ENCODE measurements around the gene WWTR1. TPM values are rescaled to one million over a fixed set of nuclear protein-coding genes. Genes with fewer than 3 reads are reported as not detected.

Gene WWTR1
- total RNA-seq, 2 donors from 2014 or later = 6.8 to 35.8 TPM

GRCh38 chr3:149647285-149647684 is 10.5 kb downstream of the WWTR1 start:
- no peak for DNase-seq
- no peak overlapping the region for H3K4me3 ChIP-seq
- no peak overlapping the region for H3K27ac ChIP-seq
- peaks cover 12% of the 10 kb centered on the region for H3K27me3 ChIP-seq
- intact Hi-C loops (cut with DNase I) = loop anchor here (10.0 kb wide), 1 partner anchor 92 kb away; no protein-coding TSS in a partner anchor
- no peak overlapping the region for H3K9ac ChIP-seq (ENCODE audit: low read depth in 2 of 2, low read length in 2 of 2)
- no peaks in the 10 kb centered on the region for H3K4me1 ChIP-seq
- no peak for TF ChIP-seq CTCF (IDR thresholded peaks at IDR 0.05)
- no peaks in the 10 kb centered on the region for H3K36me3 ChIP-seq
- H3K9me3 ChIP-seq = no peaks in the 10 kb centered on the region

GRCh38 chr3:149646181-149646766 is 11.6 kb downstream of the WWTR1 start:
- intact Hi-C loops (cut with DNase I) = loop anchor here (10.0 kb wide), 1 partner anchor 91 kb away; no protein-coding TSS in a partner anchor
- no peaks in the 10 kb centered on the region for H3K4me1 ChIP-seq
- no peaks in the 10 kb centered on the region for H3K36me3 ChIP-seq
- H3K9ac ChIP-seq (ENCODE audit: low read depth in 2 of 2, low read length in 2 of 2) = no peak overlapping the region
- TF ChIP-seq CTCF (IDR thresholded peaks at IDR 0.05) = no peak
- DNase-seq = no peak
- H3K4me3 ChIP-seq = no peak overlapping the region
- no peak overlapping the region for H3K27ac ChIP-seq
- peaks cover 14% of the 10 kb centered on the region for H3K27me3 ChIP-seq
- no peaks in the 10 kb centered on the region for H3K9me3 ChIP-seq

GRCh38 chr3:149643963-149644362 is 13.9 kb downstream of the WWTR1 start:
- no peak for TF ChIP-seq CTCF (IDR thresholded peaks at IDR 0.05)
- intact Hi-C loops (cut with DNase I) = loop anchor here (10.0 kb wide), 1 partner anchor 89 kb away; no protein-coding TSS in a partner anchor
- DNase-seq = no peak
- Histone ChIP-seq H3K4me3 (no peak overlapping the region), H3K36me3 (no peaks in the 10 kb centered on the region), H3K9ac (ENCODE audit: low read depth in 2 of 2, low read length in 2 of 2) (no peak overlapping the region), H3K4me1 (no peaks in the 10 kb centered on the region), H3K9me3 (no peaks in the 10 kb centered on the region), H3K27ac (no peak overlapping the region), H3K27me3 (peaks cover 21% of the 10 kb centered on the region)

GRCh38 chr3:149643482-149643798 is 14.4 kb downstream of the WWTR1 start:
- intact Hi-C loops (cut with DNase I) = loop anchor here (10.0 kb wide), 1 partner anchor 89 kb away; no protein-coding TSS in a partner anchor
- TF ChIP-seq CTCF (IDR thresholded peaks at IDR 0.05) = no peak
- peaks cover 20% of the 10 kb centered on the region for H3K27me3 ChIP-seq
- H3K27ac ChIP-seq = no peak overlapping the region
- no peaks in the 10 kb centered on the region for H3K4me1 ChIP-seq
- no peaks in the 10 kb centered on the region for H3K36me3 ChIP-seq
- H3K4me3 ChIP-seq = no peak overlapping the region
- no peak overlapping the region for H3K9ac ChIP-seq (ENCODE audit: low read depth in 2 of 2, low read length in 2 of 2)
- no peak for DNase-seq
- no peaks in the 10 kb centered on the region for H3K9me3 ChIP-seq

- Histone ChIP-seq H3K4me3 (no peak overlapping the region), H3K4me1 (no peaks in the 10 kb centered on the region), H3K27ac (no peak overlapping the region), H3K36me3 (no peaks in the 10 kb centered on the region), H3K9me3 (no peaks in the 10 kb centered on the region), H3K27me3 (peaks cover 23% of the 10 kb centered on the region), H3K9ac (ENCODE audit: low read depth in 2 of 2, low read length in 2 of 2) (no peak overlapping the region)
- DNase-seq = no peak
- TF ChIP-seq CTCF (IDR thresholded peaks at IDR 0.05) = no peak
- intact Hi-C loops (cut with DNase I) = loop anchor here (10.0 kb wide), 1 partner anchor 86 kb away; no protein-coding TSS in a partner anchor
Measured at GRCh38 chr3:149640976-149641728, 16.7 kb downstream of the WWTR1 start.

All from colonic mucosa (tissue), 4 donors.